ENCODE results near the gene LARGE1. TPM values are rescaled to one million over a fixed set of nuclear protein-coding genes. Genes with fewer than 3 reads are reported as not detected.

Gene LARGE1
- total RNA-seq, 1 experiment from 2014 or later: 1.5 TPM

GRCh38 chr22:33605221-33605620, 315.1 kb downstream of the LARGE1 start:
- H3K4me2 ChIP-seq (ENCODE audit: low read length): no peak overlapping the region
- no peaks in the 10 kb centered on the region for H4K20me1 ChIP-seq (ENCODE audit: insufficient read depth)
- H2AFZ ChIP-seq (ENCODE audit: low read depth, low read length, poor library complexity, severe bottlenecking): no peak overlapping the region
- ATAC-seq: no peak
- DNase-seq (ENCODE audit: low read depth, low spot score): no peak
- no peak overlapping the region for H3K27ac ChIP-seq (ENCODE audit: low read depth, low read length)
- no peak overlapping the region for H3K4me3 ChIP-seq (replicated peaks in 1 of 2; ENCODE audit: low read depth in 1 of 2, low read length in 2 of 2)
- intact Hi-C loops (cut with micrococcal nuclease): no loop called here
- RAD21 ChIA-PET (ENCODE audit: low non-redundant PET in 1 of 2, low total read pairs in 2 of 2, uncharacterized antibody in 2 of 2, unreplicated experiment in 2 of 2): no interaction called here
- H3K4me1 ChIP-seq (ENCODE audit: control insufficient read depth in 1 of 2, insufficient read depth in 2 of 2, low read length in 2 of 2): no peaks in the 10 kb centered on the region
- CTCF ChIA-PET: no interaction called here
- no peaks in the 10 kb centered on the region for H3K79me2 ChIP-seq (ENCODE audit: insufficient read depth, low read length)
- POLR2A ChIA-PET: no interaction called here
- no peaks in the 10 kb centered on the region for H3K9me2 ChIP-seq (ENCODE audit: insufficient read depth)
- H3K36me3 ChIP-seq (ENCODE audit: control insufficient read depth in 1 of 2, insufficient read depth in 2 of 2, low read length in 2 of 2): no peaks in the 10 kb centered on the region
- peaks cover 10 to 44% of the 10 kb centered on the region in 2 experiments; a peak in 2 of 4 replicates for H3K9me3 ChIP-seq (ENCODE audit: control insufficient read depth in 1 of 2, insufficient read depth in 1 of 2, low read depth in 1 of 2, low read length in 2 of 2)
- H3K9ac ChIP-seq (ENCODE audit: low read length): no peak overlapping the region
- H3K27me3 ChIP-seq (ENCODE audit: insufficient read depth, low read length): no peaks in the 10 kb centered on the region
- BruUV-seq (replicated peaks): no TSS peak
- TF ChIP-seq MAX (IDR thresholded peaks at IDR 0.05): no peak
- TF ChIP-seq REST (IDR thresholded peaks at IDR 0.05; ENCODE audit: low read depth): no peak
- no peak for TF ChIP-seq EZH2 (IDR thresholded peaks at IDR 0.05)
- no peak for TF ChIP-seq CBX3 (IDR thresholded peaks at IDR 0.05; ENCODE audit: low read depth)
- no peak for TF ChIP-seq FOSL1 (IDR thresholded peaks at IDR 0.05; ENCODE audit: low read depth)
- no peak for TF ChIP-seq EZH2phosphoT487 (IDR thresholded peaks at IDR 0.05; ENCODE audit: borderline replicate concordance)
- no peak for TF ChIP-seq ZNF274 (IDR thresholded peaks at IDR 0.05; ENCODE audit: low read depth, low read length)
- no peak for TF ChIP-seq SIN3A (IDR thresholded peaks at IDR 0.05; ENCODE audit: low read depth)
- TF ChIP-seq JUND (IDR thresholded peaks at IDR 0.05): no peak
- TF ChIP-seq ZBTB33 (IDR thresholded peaks at IDR 0.05; ENCODE audit: extremely low read depth, insufficient replicate concordance, low read length): no peak
- no peak for TF ChIP-seq ZFX (IDR thresholded peaks at IDR 0.05)
- no peak for TF ChIP-seq EGR1 (IDR thresholded peaks at IDR 0.05; ENCODE audit: low read depth)
- no peak for TF ChIP-seq SP1 (IDR thresholded peaks at IDR 0.05; ENCODE audit: low read depth)
